Measurements from ENCODE around the gene PDZD7.

PDZD7 gene

DNA sequence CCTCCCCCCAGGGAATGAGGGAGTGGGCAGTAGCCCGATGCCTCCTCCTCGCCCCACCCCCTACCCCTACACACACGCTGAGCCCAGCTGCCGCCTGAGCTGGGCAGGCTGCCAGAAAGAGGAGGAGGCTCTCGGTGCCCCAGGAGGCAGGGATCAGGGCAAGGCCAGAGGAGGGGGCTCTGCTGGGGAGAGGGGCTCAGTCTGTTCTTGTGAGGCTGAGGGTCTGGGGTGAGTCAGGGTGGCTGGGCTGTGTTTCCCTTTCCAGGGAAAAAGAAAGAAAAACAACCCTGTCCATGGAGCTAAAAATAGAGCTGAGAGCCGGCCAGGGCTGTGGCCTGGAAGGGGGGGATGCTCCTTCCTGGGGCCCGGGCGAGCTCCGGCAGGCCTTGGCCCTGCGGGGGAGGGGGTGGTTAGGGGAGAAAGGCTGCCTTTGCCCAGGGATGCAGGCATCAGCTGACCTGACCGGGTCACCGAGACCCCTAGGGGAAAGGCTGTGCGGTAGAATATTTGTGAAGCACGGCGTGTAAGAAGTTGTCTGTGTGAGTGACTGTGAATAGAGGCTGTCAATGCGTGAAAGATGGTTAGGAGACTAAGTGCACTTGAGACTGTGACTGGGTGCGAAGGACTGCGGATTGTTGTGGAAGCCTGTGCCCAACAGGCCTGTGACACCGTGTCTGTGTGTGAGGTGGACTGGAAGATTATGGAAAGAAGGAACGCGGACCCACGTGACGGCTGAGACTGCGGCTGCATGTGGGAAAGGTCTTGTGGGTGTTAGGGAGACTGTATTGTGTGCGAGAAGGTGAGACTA, 32.5 kb downstream of the PDZD7 start:
- H3K27ac Mint-ChIP-seq = peak overlapping the region; percentile 96
- H3K9me3 Mint-ChIP-seq (ENCODE audit: low read depth) = no peaks in the 10 kb centered on the region
- H3K36me3 Mint-ChIP-seq = no peaks in the 10 kb centered on the region
- no peaks in the 10 kb centered on the region for H3K27me3 Mint-ChIP-seq
- peak overlapping the region; percentile 95 for H3K4me3 Mint-ChIP-seq
- H3K4me1 Mint-ChIP-seq (ENCODE audit: low read depth) = peaks cover 24% of the 10 kb centered on the region

DNA sequence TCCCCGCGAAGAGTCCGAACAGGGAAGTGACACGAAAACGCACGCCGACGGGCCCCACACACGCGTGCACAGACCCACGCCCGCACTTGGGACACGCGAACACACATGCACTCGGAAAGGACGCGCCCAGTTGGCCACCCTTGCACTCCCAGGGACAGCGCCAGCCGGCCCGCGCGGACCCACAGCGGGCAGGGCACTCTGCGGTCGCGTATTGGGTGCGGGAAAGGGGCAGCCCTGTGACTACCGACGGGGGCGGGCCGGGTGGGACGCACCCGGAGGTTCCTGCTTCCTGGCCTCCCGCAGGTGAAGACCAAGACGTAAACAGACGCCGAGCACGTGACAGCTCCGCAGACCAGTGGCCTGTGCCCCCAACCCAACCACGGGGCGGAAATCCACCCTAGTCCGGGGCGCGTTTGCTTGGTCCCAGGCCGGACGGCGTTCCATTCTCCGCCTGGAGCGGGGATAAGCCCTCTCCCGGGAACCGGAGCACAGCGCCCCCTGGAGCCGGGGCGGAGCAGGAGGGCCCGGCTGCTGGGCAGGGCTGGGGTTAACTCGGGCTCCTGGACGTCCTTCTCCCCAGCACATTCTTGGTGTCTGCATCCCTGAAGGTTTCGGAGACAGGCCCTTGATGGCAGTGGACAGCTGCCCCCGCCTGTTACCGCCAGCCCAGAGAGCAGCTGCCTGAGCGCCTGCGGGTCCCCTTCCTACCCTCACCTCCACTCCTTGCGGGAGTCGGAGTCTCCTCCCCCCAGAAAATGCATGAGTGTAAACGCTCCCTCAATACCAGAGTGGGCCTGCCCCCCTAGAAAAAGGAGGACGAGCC, 33.4 kb downstream of the PDZD7 start:
- H3K4me1 Mint-ChIP-seq (ENCODE audit: low read depth) = peaks cover 24% of the 10 kb centered on the region
- no peaks in the 10 kb centered on the region for H3K36me3 Mint-ChIP-seq
- H3K27ac Mint-ChIP-seq = peak overlapping the region; percentile 96
- peak overlapping the region; percentile 95 for H3K4me3 Mint-ChIP-seq
- no peaks in the 10 kb centered on the region for H3K27me3 Mint-ChIP-seq
- H3K9me3 Mint-ChIP-seq (ENCODE audit: low read depth) = no peaks in the 10 kb centered on the region

DNA sequence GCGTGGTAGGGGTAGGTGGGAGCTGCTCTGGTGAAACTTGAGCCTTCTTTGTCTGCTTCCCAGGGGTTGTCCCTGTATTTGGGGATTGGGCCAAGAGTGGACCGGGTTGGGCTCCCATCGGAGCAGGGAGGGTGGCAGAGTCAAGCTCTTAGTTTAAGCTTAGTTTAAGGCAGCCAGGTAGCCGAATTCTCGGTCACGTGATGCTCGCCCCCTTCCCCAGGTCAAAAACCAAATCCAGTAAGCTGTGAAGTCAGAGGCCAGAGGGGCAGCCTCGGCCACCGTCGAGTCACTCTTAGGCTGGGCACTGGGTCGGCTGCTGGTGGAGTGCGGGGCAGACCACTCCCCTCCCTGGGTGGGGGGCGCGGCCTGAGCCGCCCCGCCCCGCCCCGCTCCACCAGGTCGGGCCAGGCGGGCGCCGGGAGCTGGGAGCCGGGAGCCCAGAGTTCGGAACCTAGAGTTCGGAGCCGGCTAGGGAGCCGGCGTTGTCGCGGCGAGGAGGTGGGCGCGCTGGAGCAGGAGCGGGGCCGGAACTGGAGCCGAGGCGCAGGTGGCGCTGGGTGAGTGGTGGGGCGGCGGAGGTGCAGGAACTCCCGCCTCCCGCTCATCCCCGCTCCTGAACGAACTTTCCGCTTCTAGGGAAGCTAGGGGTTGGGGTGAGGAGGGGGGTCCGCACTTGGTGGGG, 34.1 kb downstream of the PDZD7 start:
- H3K4me1 Mint-ChIP-seq (ENCODE audit: low read depth) = peaks cover 24% of the 10 kb centered on the region

DNA sequence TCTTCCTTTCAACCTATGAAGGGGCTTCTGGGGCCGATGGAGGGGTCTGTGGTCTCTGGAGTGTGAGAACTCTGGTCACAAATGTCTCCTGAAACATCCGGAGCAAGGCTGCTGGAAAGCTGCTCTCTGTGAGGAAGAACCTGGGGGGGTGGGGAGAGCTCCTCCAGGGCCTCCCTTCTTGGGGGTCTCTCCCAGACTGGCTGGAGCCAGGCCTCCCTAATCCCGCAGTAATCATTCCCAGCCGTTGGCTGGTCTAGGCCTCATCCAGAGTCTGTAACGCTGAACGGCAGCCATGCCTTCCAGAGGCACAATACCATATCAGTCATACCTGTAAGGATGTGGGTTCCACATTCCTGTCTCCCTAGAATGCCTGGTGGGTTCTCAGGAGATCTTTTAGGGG, 35.7 kb downstream of the PDZD7 start:
- Mint-ChIP-seq H3K4me3 (no peak overlapping the region), H3K9me3 (ENCODE audit: low read depth) (no peaks in the 10 kb centered on the region)

More for the DNA sequence above, 34.1 kb downstream of the PDZD7 start:
- H3K9me3 Mint-ChIP-seq (ENCODE audit: low read depth) = no peaks in the 10 kb centered on the region
- H3K27ac Mint-ChIP-seq = peak overlapping the region; percentile 86
- no peaks in the 10 kb centered on the region for H3K36me3 Mint-ChIP-seq
- peak overlapping the region; percentile 95 for H3K4me3 Mint-ChIP-seq
- H3K27me3 Mint-ChIP-seq = no peaks in the 10 kb centered on the region

DNA sequence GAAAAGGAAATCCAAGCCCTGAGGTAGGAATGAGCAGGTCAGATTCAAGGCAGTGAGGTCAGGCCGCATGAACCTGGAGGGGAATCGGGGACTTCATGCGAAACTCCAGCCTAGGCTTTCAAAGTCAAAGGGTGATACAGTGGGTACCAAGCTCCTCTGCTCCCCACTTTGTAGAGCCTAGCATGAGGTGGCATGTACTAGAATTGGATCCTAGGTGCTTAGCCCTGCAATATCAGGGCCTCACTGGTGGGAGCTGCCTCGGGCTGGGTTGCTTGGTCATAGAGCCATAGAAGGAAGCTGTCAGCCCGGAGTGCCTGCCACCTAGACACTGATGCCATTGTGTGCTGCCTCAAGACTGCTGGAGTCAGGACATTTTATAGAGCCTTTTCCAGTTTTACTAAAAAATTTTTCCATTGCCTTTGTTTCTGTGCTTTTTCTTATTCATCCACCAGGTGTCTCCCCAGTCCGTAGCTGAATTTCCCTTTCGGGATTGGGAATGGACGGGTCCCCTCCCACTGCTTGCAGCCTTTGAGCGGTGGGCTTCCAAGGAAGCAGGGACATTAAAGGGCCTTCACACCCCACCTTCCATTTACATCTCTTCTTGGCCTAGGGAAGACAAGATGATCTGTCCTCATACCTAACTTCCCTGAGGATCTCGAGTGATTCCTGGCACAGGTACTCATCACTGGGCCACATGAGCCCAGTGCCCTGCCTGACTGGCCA, 36.8 kb downstream of the PDZD7 start:
- peaks cover 39% of the 10 kb centered on the region for H3K4me1 Mint-ChIP-seq (ENCODE audit: low read depth)
- no peaks in the 10 kb centered on the region for H3K27me3 Mint-ChIP-seq
- peaks cover 11% of the 10 kb centered on the region for H3K36me3 Mint-ChIP-seq
- H3K4me3 Mint-ChIP-seq = no peak overlapping the region
- H3K27ac Mint-ChIP-seq = peak overlapping the region; percentile 2
- H3K9me3 Mint-ChIP-seq (ENCODE audit: low read depth) = no peaks in the 10 kb centered on the region

More for the DNA sequence above, 35.7 kb downstream of the PDZD7 start:
- Mint-ChIP-seq H3K27me3 (no peaks in the 10 kb centered on the region), H3K36me3 (peaks cover 11% of the 10 kb centered on the region), H3K27ac (peak overlapping the region; percentile 41), H3K4me1 (ENCODE audit: low read depth) (peaks cover 31% of the 10 kb centered on the region)

DNA sequence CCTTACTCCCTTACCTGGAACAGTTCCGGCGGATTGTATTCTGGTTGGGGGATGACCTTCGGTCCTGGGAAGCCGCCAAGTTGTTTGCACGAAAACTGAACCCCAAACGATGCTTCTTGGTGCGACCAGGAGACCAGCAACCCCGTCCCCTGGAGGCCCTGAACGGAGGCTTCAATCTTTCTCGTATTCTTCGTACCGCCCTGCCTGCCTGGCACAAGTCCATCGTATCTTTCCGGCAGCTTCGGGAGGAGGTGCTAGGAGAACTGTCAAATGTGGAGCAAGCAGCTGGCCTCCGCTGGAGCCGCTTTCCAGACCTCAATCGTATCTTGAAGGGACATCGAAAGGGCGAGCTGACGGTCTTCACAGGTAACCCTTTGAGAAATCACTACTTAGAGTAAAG, 41.8 kb downstream of the PDZD7 start:
- peaks cover 44% of the 10 kb centered on the region for H3K4me1 Mint-ChIP-seq (ENCODE audit: low read depth)
- H3K36me3 Mint-ChIP-seq = peaks cover 17% of the 10 kb centered on the region
- H3K4me3 Mint-ChIP-seq = peak overlapping the region; percentile 99
- no peak overlapping the region for H3K27ac Mint-ChIP-seq
- no peaks in the 10 kb centered on the region for H3K27me3 Mint-ChIP-seq
- H3K9me3 Mint-ChIP-seq (ENCODE audit: low read depth) = no peaks in the 10 kb centered on the region

DNA sequence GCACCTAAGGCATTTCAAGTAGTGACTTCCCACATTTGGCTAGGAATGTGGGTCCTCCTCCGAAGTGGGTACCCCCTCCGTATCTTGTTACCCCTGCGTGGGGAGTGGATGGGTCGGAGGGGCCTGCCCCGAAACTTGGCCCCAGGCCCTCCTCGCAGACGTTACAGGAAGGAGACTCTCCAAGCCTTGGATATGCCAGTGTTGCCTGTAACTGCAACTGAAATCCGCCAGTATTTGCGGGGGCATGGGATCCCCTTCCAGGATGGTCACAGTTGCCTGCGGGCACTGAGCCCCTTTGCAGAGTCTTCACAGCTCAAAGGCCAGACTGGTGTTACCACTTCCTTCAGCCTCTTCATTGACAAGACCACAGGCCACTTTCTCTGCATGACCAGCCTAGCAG, 42.8 kb downstream of the PDZD7 start:
- peaks cover 17% of the 10 kb centered on the region for H3K36me3 Mint-ChIP-seq
- no peaks in the 10 kb centered on the region for H3K27me3 Mint-ChIP-seq
- no peaks in the 10 kb centered on the region for H3K9me3 Mint-ChIP-seq (ENCODE audit: low read depth)
- H3K27ac Mint-ChIP-seq = peak overlapping the region; percentile 99
- peak overlapping the region; percentile 99 for H3K4me3 Mint-ChIP-seq
- H3K4me1 Mint-ChIP-seq (ENCODE audit: low read depth) = peaks cover 44% of the 10 kb centered on the region

DNA sequence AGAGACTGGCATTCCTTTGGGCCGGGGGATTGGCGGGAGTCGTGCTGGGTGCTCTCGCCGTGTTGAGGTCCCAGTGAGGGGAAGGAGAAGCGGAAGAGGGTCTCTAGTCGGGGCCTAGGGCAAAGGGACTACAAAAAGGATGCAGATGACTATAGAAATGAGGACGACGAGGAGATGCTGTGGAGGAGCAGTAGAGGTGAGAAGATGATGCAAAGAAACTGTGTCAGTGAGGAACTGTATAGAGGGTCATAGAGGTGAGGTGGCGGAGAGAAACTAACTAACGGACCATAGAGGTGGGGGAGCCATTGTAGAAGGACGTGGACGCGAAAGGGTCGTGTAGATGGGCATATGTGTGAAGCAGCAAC, 43.3 kb downstream of the PDZD7 start:
- H3K4me1 Mint-ChIP-seq (ENCODE audit: low read depth) = peaks cover 44% of the 10 kb centered on the region
- no peaks in the 10 kb centered on the region for H3K9me3 Mint-ChIP-seq (ENCODE audit: low read depth)
- H3K27me3 Mint-ChIP-seq = no peaks in the 10 kb centered on the region
- H3K27ac Mint-ChIP-seq = peak overlapping the region; percentile 99
- H3K4me3 Mint-ChIP-seq = peak overlapping the region; percentile 99
- H3K36me3 Mint-ChIP-seq = peaks cover 17% of the 10 kb centered on the region

DNA sequence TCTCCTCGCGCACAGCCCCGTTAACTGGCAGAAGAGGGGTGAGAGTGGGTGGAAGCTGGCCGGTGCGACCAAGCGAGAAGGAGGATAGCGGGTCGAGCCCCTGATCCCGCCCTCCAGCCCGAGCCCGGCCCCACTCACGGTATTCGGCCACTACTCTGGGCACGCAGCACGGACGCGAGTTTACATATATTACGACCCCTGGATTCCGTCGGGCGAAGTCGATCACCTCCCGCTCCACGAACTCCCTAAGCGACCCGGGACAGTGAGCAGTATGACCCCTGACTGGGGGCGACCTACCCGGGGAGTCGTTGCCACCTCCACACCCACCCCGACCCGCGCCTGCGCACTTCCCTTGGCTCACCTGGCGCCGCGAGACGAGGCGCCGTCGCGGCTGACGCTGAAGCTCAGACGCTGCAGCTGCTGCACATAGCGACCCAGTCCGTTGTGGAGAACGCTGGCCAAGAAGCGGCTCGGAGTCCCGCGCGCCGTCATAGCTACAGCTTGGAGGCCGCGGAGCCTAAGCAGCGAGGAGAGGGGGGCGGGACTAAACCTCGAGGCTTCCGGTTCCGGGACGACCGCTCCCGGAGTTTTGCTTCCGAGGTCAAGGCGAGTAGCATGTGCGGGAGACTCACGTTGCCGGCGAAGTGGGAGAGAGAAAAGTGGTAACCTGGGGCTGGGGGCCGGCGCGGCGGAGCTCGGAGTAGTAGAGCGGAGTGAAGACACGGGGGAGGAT, 43.8 kb downstream of the PDZD7 start, which contains the start of the genes MRPL43 and TWNK:
Gene MRPL43 (minus strand): TSS at position 546 of the 733 bp plus-strand sequence. CDS start 54 bp downstream, at position 492.
Gene TWNK (plus strand): TSS at position 592 of the 733 bp plus-strand sequence. CDS start 668 bp downstream, outside the sequence.
- no peaks in the 10 kb centered on the region for H3K27me3 Mint-ChIP-seq
- H3K36me3 Mint-ChIP-seq = peaks cover 17% of the 10 kb centered on the region
- peak within 1 kb of the TSS; percentile 99 for H3K27ac Mint-ChIP-seq
- H3K4me3 Mint-ChIP-seq = peak within 1 kb of the TSS; percentile 99
- H3K4me1 Mint-ChIP-seq (ENCODE audit: low read depth) = peaks cover 44% of the 10 kb centered on the region
- no peaks in the 10 kb centered on the region for H3K9me3 Mint-ChIP-seq (ENCODE audit: low read depth)

DNA sequence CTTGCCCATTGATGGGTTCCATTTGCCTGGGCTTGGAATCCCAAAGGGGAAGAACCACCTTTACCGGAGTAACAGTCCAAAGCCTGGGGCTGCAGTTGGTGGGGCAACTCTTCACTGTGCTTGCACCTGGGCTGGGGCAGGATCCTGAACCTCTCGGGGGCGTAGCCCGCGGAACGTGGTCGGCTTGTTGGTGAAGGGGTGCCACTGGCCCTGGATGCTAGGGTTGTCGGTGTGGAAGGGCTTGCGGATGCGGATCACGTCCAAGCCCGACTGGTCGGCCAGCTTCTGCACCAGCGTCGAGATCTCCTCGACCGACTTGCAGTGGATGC, 44.3 kb downstream of the PDZD7 start:
- Mint-ChIP-seq H3K27me3 (no peaks in the 10 kb centered on the region), H3K9me3 (ENCODE audit: low read depth) (no peaks in the 10 kb centered on the region), H3K4me3 (peak overlapping the region; percentile 99), H3K4me1 (ENCODE audit: low read depth) (peaks cover 44% of the 10 kb centered on the region), H3K36me3 (peaks cover 19% of the 10 kb centered on the region), H3K27ac (peak overlapping the region; percentile 99)

DNA sequence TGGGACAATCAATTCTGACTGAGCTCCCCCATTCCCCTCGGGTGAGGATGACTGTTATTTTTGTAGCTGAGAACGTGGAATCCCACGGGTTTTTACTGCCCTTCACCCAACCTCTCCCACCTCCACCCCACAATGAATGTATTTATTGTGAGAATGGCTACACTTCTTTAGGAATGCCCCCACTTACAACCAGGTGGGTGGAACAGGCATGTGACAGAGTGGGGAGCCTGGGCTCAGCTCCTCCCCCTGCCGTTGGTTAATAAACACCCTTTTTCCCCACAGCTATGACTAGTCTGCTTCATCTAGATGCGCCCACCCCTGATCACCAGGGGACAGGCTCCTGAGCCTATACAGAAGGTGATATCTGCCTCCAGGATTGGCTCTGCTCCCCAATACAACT, 45.6 kb downstream of the PDZD7 start:
- Mint-ChIP-seq H3K36me3 (peaks cover 9% of the 10 kb centered on the region), H3K27ac (no peak overlapping the region), H3K4me3 (peak overlapping the region; percentile 99), H3K27me3 (no peaks in the 10 kb centered on the region), H3K4me1 (ENCODE audit: low read depth) (peaks cover 34% of the 10 kb centered on the region), H3K9me3 (ENCODE audit: low read depth) (no peaks in the 10 kb centered on the region)

DNA sequence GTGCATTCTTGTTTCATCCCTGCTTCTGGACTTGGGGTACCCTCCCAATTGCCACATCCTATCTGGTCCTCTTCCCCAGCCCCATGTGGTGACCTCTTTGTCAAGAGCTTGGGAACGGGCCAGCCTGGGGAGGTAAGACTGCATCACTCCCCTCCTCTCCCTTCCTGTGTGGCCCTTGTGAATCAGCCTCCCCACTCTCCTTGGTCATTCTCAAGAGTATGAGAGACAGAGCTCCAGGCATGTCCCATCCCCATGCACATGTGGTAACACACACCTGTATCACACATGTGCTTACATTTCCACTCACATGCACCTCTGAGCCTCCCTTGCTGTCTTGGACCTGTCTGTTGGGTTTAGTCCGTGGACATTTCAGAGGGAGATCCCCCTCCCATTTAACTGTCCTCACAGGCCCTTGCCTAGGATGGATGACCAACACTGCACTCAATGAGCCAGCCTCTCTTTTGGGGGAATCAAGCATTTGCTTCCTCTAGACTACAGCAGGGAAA, 46.2 kb downstream of the PDZD7 start:
- Mint-ChIP-seq H3K4me1 (ENCODE audit: low read depth) (peaks cover 30% of the 10 kb centered on the region), H3K27me3 (no peaks in the 10 kb centered on the region), H3K9me3 (ENCODE audit: low read depth) (no peaks in the 10 kb centered on the region), H3K36me3 (peaks cover 8% of the 10 kb centered on the region), H3K4me3 (no peak overlapping the region), H3K27ac (no peak overlapping the region)

DNA sequence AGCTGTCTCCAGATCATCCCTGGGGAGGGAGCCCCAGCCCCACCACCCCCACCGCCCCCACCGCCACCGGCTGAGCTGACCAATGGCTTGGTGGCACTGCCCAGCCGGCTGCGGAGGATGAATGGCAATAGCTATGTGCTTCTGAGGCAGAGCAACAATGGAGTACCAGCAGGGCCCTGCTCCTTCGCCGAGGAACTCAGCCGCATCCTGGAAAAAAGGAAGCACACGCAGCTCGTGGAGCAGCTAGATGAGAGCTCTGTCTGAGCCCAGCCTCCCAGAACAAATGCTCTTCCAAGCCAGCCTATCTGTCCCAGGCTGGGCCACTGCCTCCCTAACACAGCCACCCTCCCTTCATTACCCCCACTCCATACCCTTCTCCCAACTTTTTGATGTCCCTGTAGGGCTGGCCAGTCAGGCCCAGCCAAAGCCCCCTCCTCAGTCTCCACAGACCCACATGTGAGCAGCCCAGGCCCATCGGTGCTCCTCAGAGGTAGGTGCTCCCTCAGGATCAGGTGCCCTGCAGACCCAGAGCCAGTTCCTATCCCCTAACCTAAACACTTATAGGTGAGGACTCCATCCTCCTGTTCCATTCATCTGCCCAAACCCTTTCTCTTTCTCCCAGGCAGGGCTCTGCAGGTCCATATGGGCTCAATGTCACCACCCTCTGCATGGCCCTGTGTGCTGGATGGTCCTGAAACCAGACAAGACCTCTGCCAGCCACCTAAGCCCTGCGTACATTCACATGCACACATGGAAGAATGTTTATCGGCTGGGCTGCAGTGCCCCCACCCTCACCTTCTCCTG, 46.9 kb downstream of the PDZD7 start:
- Mint-ChIP-seq H3K27ac (no peak overlapping the region), H3K4me1 (ENCODE audit: low read depth) (peaks cover 24% of the 10 kb centered on the region), H3K9me3 (ENCODE audit: low read depth) (no peaks in the 10 kb centered on the region), H3K4me3 (no peak overlapping the region), H3K27me3 (no peaks in the 10 kb centered on the region), H3K36me3 (peaks cover 8% of the 10 kb centered on the region)
